Parathyroid adenoma (tissue), 2 donors: Measurements from ENCODE around the gene EDARADD.
A peak's percentile ranks its signal among the peaks of the same experiment; 100 is the strongest.

Source experiments
- H2AFZ ChIP-seq: fragments of 300-600 bp; sonication (generic); one replicate; pipeline ENCODE4 v1.7.0; 2017; ENCODE audit warnings: antibody characterized with exemption, mild to moderate bottlenecking
- H3K27ac ChIP-seq: fragments of 300-600 bp; sonication (generic); one replicate; pipeline ENCODE4 v1.7.0; 2017
- H3K27me3 ChIP-seq: fragments of 300-600 bp; sonication (generic); one replicate; pipeline ENCODE4 v1.7.0; 2017; ENCODE audit warnings: low read length; ENCODE audit not compliant: control insufficient read depth, insufficient read depth
- H3K36me3 ChIP-seq: fragments of 300-600 bp; sonication (generic); one replicate; pipeline ENCODE4 v1.7.0; 2017; ENCODE audit warnings: low read length; ENCODE audit not compliant: control insufficient read depth, insufficient read depth
- H3K4me1 ChIP-seq: fragments of 300-600 bp; sonication (generic); one replicate; pipeline ENCODE4 v1.7.0; 2017; ENCODE audit warnings: control low read depth
- H3K4me2 ChIP-seq: fragments of 300-600 bp; sonication (generic); one replicate; pipeline ENCODE4 v1.7.0; 2017; ENCODE audit warnings: low read length
- H3K4me3 ChIP-seq: fragments of 300-600 bp; sonication (generic); one replicate; pipeline ENCODE4 v1.7.0; 2017; ENCODE audit warnings: low read depth, low read length
- H3K79me2 ChIP-seq: fragments of 300-600 bp; sonication (generic); one replicate; pipeline ENCODE4 v1.7.0; 2017; ENCODE audit warnings: control low read depth
- H3K9ac ChIP-seq: fragments of 300-600 bp; sonication (generic); one replicate; pipeline ENCODE4 v1.7.0; 2017; ENCODE audit warnings: mild to moderate bottlenecking
- H3K9me3 ChIP-seq: fragments of 300-600 bp; sonication (generic); one replicate; pipeline ENCODE4 v1.7.0; 2017; ENCODE audit warnings: low read length; ENCODE audit not compliant: control insufficient read depth
- CTCF ChIP-seq: fragments of 300-600 bp; sonication (generic); IDR thresholded peaks from one replicate; pipeline ENCODE4 v1.7.0; 2017; ENCODE audit warnings: antibody characterized with exemption, mild to moderate bottlenecking
- donor health status: primary hyperparathyroidism.

Gene EDARADD

GRCh38 chr1:236492378-236492777, 98.3 kb downstream of the EDARADD start:
- Histone ChIP-seq H3K4me1 (peaks cover 3% of the 10 kb centered on the region), H3K79me2 (no peaks in the 10 kb centered on the region), H2AFZ (no peak overlapping the region), H3K36me3 (no peaks in the 10 kb centered on the region), H3K4me3 (no peak overlapping the region), H3K4me2 (no peak overlapping the region), H3K27me3 (no peaks in the 10 kb centered on the region), H3K27ac (no peak overlapping the region), H3K9ac (no peak overlapping the region), H3K9me3 (no peaks in the 10 kb centered on the region)
- TF ChIP-seq CTCF: no peak

- no peak overlapping the region for H3K9ac ChIP-seq
- TF ChIP-seq CTCF: no peak
- H2AFZ ChIP-seq: peak overlapping the region; percentile 56
- no peak overlapping the region for H3K27ac ChIP-seq
- H3K9me3 ChIP-seq: no peaks in the 10 kb centered on the region
- H3K4me3 ChIP-seq: no peak overlapping the region
- H3K79me2 ChIP-seq: no peaks in the 10 kb centered on the region
- H3K36me3 ChIP-seq: no peaks in the 10 kb centered on the region
- peaks cover 3% of the 10 kb centered on the region for H3K4me1 ChIP-seq
- no peaks in the 10 kb centered on the region for H3K27me3 ChIP-seq
- no peak overlapping the region for H3K4me2 ChIP-seq
Measured at GRCh38 chr1:236494082-236494481, 100.0 kb downstream of the EDARADD start.

- H3K9me3 ChIP-seq: no peaks in the 10 kb centered on the region
- peaks cover 3% of the 10 kb centered on the region for H3K4me1 ChIP-seq
- H3K36me3 ChIP-seq: no peaks in the 10 kb centered on the region
- H3K27me3 ChIP-seq: no peaks in the 10 kb centered on the region
- no peak overlapping the region for H3K27ac ChIP-seq
- no peaks in the 10 kb centered on the region for H3K79me2 ChIP-seq
- no peak for TF ChIP-seq CTCF
- no peak overlapping the region for H3K4me2 ChIP-seq
- H2AFZ ChIP-seq: peak overlapping the region; percentile 56
- H3K4me3 ChIP-seq: no peak overlapping the region
- no peak overlapping the region for H3K9ac ChIP-seq
Measured at GRCh38 chr1:236494586-236495466, 100.7 kb downstream of the EDARADD start.

GRCh38 chr1:236495467-236496112, 101.5 kb downstream of the EDARADD start:
- Histone ChIP-seq H3K9ac (no peak overlapping the region), H3K4me3 (no peak overlapping the region), H3K4me1 (peaks cover 3% of the 10 kb centered on the region), H3K4me2 (no peak overlapping the region), H3K27me3 (no peaks in the 10 kb centered on the region), H2AFZ (no peak overlapping the region), H3K9me3 (no peaks in the 10 kb centered on the region), H3K27ac (no peak overlapping the region), H3K36me3 (no peaks in the 10 kb centered on the region), H3K79me2 (no peaks in the 10 kb centered on the region)
- no peak for TF ChIP-seq CTCF
